A673 (cell line): ENCODE data around the gene NACC2. TPM values are rescaled to one million over a fixed set of nuclear protein-coding genes. Genes with fewer than 3 reads are reported as not detected.

Experiments used
- BruUV-seq: library from RNA; stranded (reverse); fragments of 400-500 nt; replicated peaks from 2 replicates; lab custom pipeline; 2021; lab: Mats Ljungman, UMichigan
- CTCF ChIA-PET: fragments of 300-600 bp; sonication (Branson Sonifier 250); formaldehyde crosslinking; loops from one replicate; lab custom pipeline; 2022; ENCODE audit warnings: antibody characterized with exemption; lab: Charles Lee
- POLR2A ChIA-PET: fragments of 300-600 bp; sonication (Branson Sonifier 250); formaldehyde crosslinking; loops from one replicate; lab custom pipeline; 2022; ENCODE audit warnings: antibody characterized with exemption; ENCODE audit not compliant: low non-redundant PET; lab: Charles Lee
- DNase-seq: peaks from one replicate; pipeline ENCODE4 v3.0.0-alpha.2; 2015; ENCODE audit warnings: low spot score
- H3K27ac ChIP-seq: fragments of 200-600 bp; sonication (generic); 2 replicates; pipeline ENCODE4 v1.5.1; 2016; ENCODE audit warnings: mixed run types, low read depth, mild to moderate bottlenecking, mixed read lengths, antibody characterized with exemption, low read length; ENCODE audit not compliant: poor library complexity, severe bottlenecking
- H3K27me3 ChIP-seq: fragments of 200-600 bp; sonication (generic); replicated peaks from 2 replicates; pipeline ENCODE4 v1.6.1; 2017; ENCODE audit warnings: mixed run types, low read depth, mild to moderate bottlenecking, mixed read lengths, antibody characterized with exemption, low read length; ENCODE audit not compliant: insufficient read depth, poor library complexity
- H3K36me3 ChIP-seq: fragments of 200-600 bp; sonication (generic); 2 replicates; pipeline ENCODE4 v1.6.1; 2016; ENCODE audit warnings: mixed run types, mild to moderate bottlenecking, mixed read lengths, antibody characterized with exemption, low read length; ENCODE audit not compliant: insufficient read depth, poor library complexity, severe bottlenecking
- H3K4me1 ChIP-seq: fragments of 200-600 bp; sonication (generic); 2 replicates; pipeline ENCODE4 v1.6.1; 2017; ENCODE audit warnings: mixed run types, mild to moderate bottlenecking, mixed read lengths, antibody characterized with exemption, low read length; ENCODE audit not compliant: insufficient read depth, poor library complexity, severe bottlenecking
- H3K4me3 ChIP-seq: fragments of 200-600 bp; sonication (generic); 2 replicates; pipeline ENCODE4 v1.5.1; 2016; ENCODE audit warnings: low read depth, mixed run types, mild to moderate bottlenecking, mixed read lengths, low read length; ENCODE audit not compliant: poor library complexity, severe bottlenecking
- H3K9me3 ChIP-seq: fragments of 200-600 bp; sonication (generic); 2 replicates; pipeline ENCODE4 v1.6.1; 2016; ENCODE audit warnings: mixed run types, low read depth, mild to moderate bottlenecking, mixed read lengths, antibody characterized with exemption, low read length; ENCODE audit not compliant: poor library complexity, severe bottlenecking
- CTCF ChIP-seq: fragments of 300-800, 200-600 bp; sonication (generic); conservative IDR thresholded peaks from 2 replicates; pipeline ENCODE4 v1.5.1; 2017; ENCODE audit warnings: low read depth, mild to moderate bottlenecking, antibody characterized with exemption, low read length, moderate library complexity, mixed read lengths
- EZH2 ChIP-seq: fragments of 200-600 bp; sonication (generic); IDR thresholded peaks from 2 replicates; pipeline ENCODE4 v1.6.1; 2017; ENCODE audit warnings: borderline replicate concordance, low read depth, mild to moderate bottlenecking, mixed read lengths, antibody characterized with exemption, low read length; ENCODE audit not compliant: poor library complexity, severe bottlenecking
- intact Hi-C: fragments of 100-400 bp; cut with micrococcal nuclease; formaldehyde crosslinking; loops from one replicate; pipeline ENCODE4 v1.10.0; 2022; ENCODE audit not compliant: unreplicated experiment
- total RNA-seq: library from RNA; stranded (reverse); gene quantifications from 2 replicates; pipeline ENCODE4 v1.2.3, GENCODE V29; 2021

NACC2 gene
- total RNA-seq, 1 experiment from 2014 or later = 19.5 TPM

- Histone ChIP-seq H3K4me1 (peaks cover 43% of the 10 kb centered on the region), H3K27me3 (no peaks in the 10 kb centered on the region), H3K4me3 (peak overlapping the region; percentile 55), H3K27ac (peak overlapping the region; percentile 50), H3K9me3 (no peaks in the 10 kb centered on the region), H3K36me3 (no peaks in the 10 kb centered on the region)
- DNase-seq = no peak
- TF ChIP-seq EZH2 (no peak), CTCF (no peak)
- intact Hi-C loops = no loop called here
- CTCF ChIA-PET = no interaction called here
- no TSS peak for BruUV-seq
- POLR2A ChIA-PET = no interaction called here
Measured at GRCh38 chr9:136093346-136093986, 1.6 kb downstream of the NACC2 start.

GRCh38 chr9:136092741-136093140 is 2.3 kb downstream of the NACC2 start:
- H3K27me3 ChIP-seq = no peaks in the 10 kb centered on the region
- BruUV-seq = no TSS peak
- CTCF ChIA-PET = no interaction called here
- intact Hi-C loops = no loop called here
- H3K36me3 ChIP-seq = no peaks in the 10 kb centered on the region
- DNase-seq = no peak
- no peak for TF ChIP-seq CTCF
- TF ChIP-seq EZH2 = no peak
- POLR2A ChIA-PET = no interaction called here
- H3K9me3 ChIP-seq = no peaks in the 10 kb centered on the region
- H3K4me1 ChIP-seq = peaks cover 46% of the 10 kb centered on the region
- H3K27ac ChIP-seq = peak overlapping the region; percentile 50
- H3K4me3 ChIP-seq = no peak overlapping the region

- Histone ChIP-seq H3K27me3 (no peaks in the 10 kb centered on the region), H3K27ac (peak overlapping the region; percentile 50), H3K36me3 (no peaks in the 10 kb centered on the region), H3K4me3 (no peak overlapping the region), H3K9me3 (no peaks in the 10 kb centered on the region), H3K4me1 (peaks cover 46% of the 10 kb centered on the region)
- CTCF ChIA-PET = no interaction called here
- DNase-seq = no peak
- intact Hi-C loops = no loop called here
- TF ChIP-seq CTCF = no peak
- TF ChIP-seq EZH2 = no peak
- POLR2A ChIA-PET = no interaction called here
- BruUV-seq = no TSS peak
Measured at GRCh38 chr9:136092353-136092650, 2.8 kb downstream of the NACC2 start.
